IMR-90 (cell line): ENCODE results near the gene FLRT1. TPM values are rescaled to one million over a fixed set of nuclear protein-coding genes. Genes with fewer than 3 reads are reported as not detected.

Source experiments
- ATAC-seq: fragments of 200-7000 bp; cut with Tn5 transposase; 2 replicates; pipeline ENCODE4 v1.9.1; 2020; ENCODE audit warnings: low read depth, mild to moderate bottlenecking, moderate library complexity
- BruUV-seq: library from RNA; stranded (reverse); fragments of 400-500 nt; replicated peaks from 2 replicates; lab custom pipeline; 2021; lab: Mats Ljungman, UMichigan
- CTCF ChIA-PET: fragments of 300-600 bp; formaldehyde crosslinking; extraction: SDS; loops from one replicate; lab custom pipeline; 2021; ENCODE audit warnings: antibody characterized with exemption; lab: Yijun Ruan, JAX
- POLR2A ChIA-PET: fragments of 300-600 bp; sonication (Branson Sonifier 250); formaldehyde crosslinking; loops from one replicate; lab custom pipeline; 2022; ENCODE audit warnings: antibody characterized with exemption; ENCODE audit not compliant: unreplicated experiment; lab: Charles Lee
- DNase-seq: peaks from one replicate; pipeline ENCODE4 v3.0.0; 2013
- H2AFZ ChIP-seq: replicated peaks from 2 replicates; pipeline ENCODE3; 2013; ENCODE audit warnings: low read length, mild to moderate bottlenecking; ENCODE audit not compliant: poor library complexity
- H2AK5ac ChIP-seq: 2 replicates; pipeline ENCODE4 v1.6.1; 2013; ENCODE audit warnings: low read depth, low read length, inconsistent platforms
- H2AK9ac ChIP-seq: replicated peaks from 2 replicates; pipeline ENCODE3; 2013; ENCODE audit warnings: mild to moderate bottlenecking, low read depth, low read length, moderate library complexity; ENCODE audit not compliant: poor library complexity
- H2BK120ac ChIP-seq: 2 replicates; pipeline ENCODE4 v1.6.1; 2013; ENCODE audit warnings: low read depth, low read length, inconsistent platforms
- H2BK15ac ChIP-seq: 3 replicates; pipeline ENCODE4 v1.6.1; 2013; ENCODE audit warnings: low read depth, low read length, inconsistent platforms
- H2BK20ac ChIP-seq: 2 replicates; pipeline ENCODE4 v1.6.1; 2013; ENCODE audit warnings: low read depth, mild to moderate bottlenecking, inconsistent platforms, low read length, moderate library complexity
- H2BK5ac ChIP-seq: 2 replicates; pipeline ENCODE4 v1.6.1; 2013; ENCODE audit warnings: mild to moderate bottlenecking, low read depth, low read length, inconsistent platforms; ENCODE audit not compliant: poor library complexity, severe bottlenecking
- H3K14ac ChIP-seq: replicated peaks from 2 replicates; pipeline ENCODE4 v1.6.1; 2013; ENCODE audit warnings: low read depth, low read length, inconsistent platforms
- H3K18ac ChIP-seq: 2 replicates; pipeline ENCODE4 v1.6.1; 2013; ENCODE audit warnings: low read depth, low read length, control low read depth
- H3K23ac ChIP-seq: 2 replicates; pipeline ENCODE4 v1.6.1; 2013; ENCODE audit warnings: low read depth, low read length, inconsistent platforms
- H3K27ac ChIP-seq: 2 replicates; pipeline ENCODE4 v1.5.1; 2013; ENCODE audit warnings: mild to moderate bottlenecking, control low read depth, low read length; ENCODE audit not compliant: insufficient read depth
- H3K27me3 ChIP-seq: 2 replicates; pipeline ENCODE4 v1.6.1; 2013; ENCODE audit warnings: low read length; ENCODE audit not compliant: control insufficient read depth, insufficient read depth
- H3K36me3 ChIP-seq: 2 replicates; pipeline ENCODE4 v1.6.1; 2013; ENCODE audit warnings: low read length, mixed read lengths; ENCODE audit not compliant: control insufficient read depth, insufficient read depth
- H3K4ac ChIP-seq: 2 replicates; pipeline ENCODE4 v1.6.1; 2013; ENCODE audit warnings: low read depth, low read length, inconsistent platforms
- H3K4me1 ChIP-seq: 2 replicates; pipeline ENCODE4 v1.6.1; 2013; ENCODE audit warnings: low read length, mixed read lengths; ENCODE audit not compliant: control insufficient read depth, insufficient read depth
- H3K4me2 ChIP-seq: 2 replicates; pipeline ENCODE4 v1.6.1; 2013; ENCODE audit warnings: low read depth, mild to moderate bottlenecking, control low read depth, low read length, moderate library complexity
- H3K4me3 ChIP-seq: 2 replicates; pipeline ENCODE4 v1.5.1; 2013; ENCODE audit warnings: low read depth, mild to moderate bottlenecking, control low read depth, low read length, moderate library complexity; ENCODE audit not compliant: insufficient read depth
- H3K56ac ChIP-seq: 2 replicates; pipeline ENCODE4 v1.6.1; 2013; ENCODE audit warnings: low read length, inconsistent platforms; ENCODE audit not compliant: insufficient read depth; ENCODE audit errors: extremely low read depth
- H3K79me1 ChIP-seq, 2 experiments: 2 replicates each; pipeline ENCODE4 v1.6.1; 2013; ENCODE audit warnings: low read length in 2 of 2, inconsistent platforms in 1 of 2, low read depth in 1 of 2
- H3K9ac ChIP-seq: 2 replicates; pipeline ENCODE4 v1.6.1; 2013; ENCODE audit warnings: low read depth, low read length, control low read depth
- H3K9me1 ChIP-seq: 2 replicates; pipeline ENCODE4 v1.6.1; 2013; ENCODE audit warnings: low read length, inconsistent platforms; ENCODE audit not compliant: insufficient read depth
- H3K9me3 ChIP-seq: 2 replicates; pipeline ENCODE4 v1.6.1; 2013; ENCODE audit warnings: low read length; ENCODE audit not compliant: control insufficient read depth, insufficient read depth
- H4K20me1 ChIP-seq: 2 replicates; pipeline ENCODE4 v1.6.1; 2013; ENCODE audit warnings: low read length, inconsistent platforms; ENCODE audit not compliant: insufficient read depth
- H4K5ac ChIP-seq: 2 replicates; pipeline ENCODE4 v1.6.1; 2013; ENCODE audit warnings: mild to moderate bottlenecking, low read depth, low read length, control low read depth
- H4K8ac ChIP-seq, 2 experiments: 2 replicates each; pipeline ENCODE4 v1.6.1; 2013; ENCODE audit warnings: low read depth in 2 of 2, low read length in 2 of 2, control low read depth in 1 of 2, inconsistent platforms in 1 of 2
- H4K91ac ChIP-seq: 2 replicates; pipeline ENCODE4 v1.6.1; 2013; ENCODE audit warnings: low read depth, low read length, inconsistent platforms; ENCODE audit not compliant: insufficient read depth
- BHLHE40 ChIP-seq: fragments of 150-350 bp; IDR thresholded peaks from 2 replicates; pipeline ENCODE4 v1.6.1; 2016; ENCODE audit warnings: mild to moderate bottlenecking, low read depth, low read length
- CEBPB ChIP-seq: IDR thresholded peaks from 2 replicates; pipeline ENCODE4 v1.6.1; 2012; ENCODE audit warnings: low read depth, low read length, improper control_type of control experiment
- CHD1 ChIP-seq: IDR thresholded peaks from 2 replicates; pipeline ENCODE4 v1.6.1; 2012; ENCODE audit warnings: low read depth, low read length, improper control_type of control experiment
- FOS ChIP-seq: fragments of 150-350 bp; IDR thresholded peaks from 2 replicates; pipeline ENCODE4 v1.6.1; 2016; ENCODE audit warnings: low read depth, low read length
- MAFK ChIP-seq: IDR thresholded peaks from 2 replicates; pipeline ENCODE4 v1.6.1; 2012; ENCODE audit warnings: low read depth, low read length, improper control_type of control experiment
- MAZ ChIP-seq: IDR thresholded peaks from 2 replicates; pipeline ENCODE4 v1.6.1; 2012; ENCODE audit warnings: low read depth, mild to moderate bottlenecking, low read length, improper control_type of control experiment, moderate library complexity, borderline replicate concordance
- MXI1 ChIP-seq: IDR thresholded peaks from 2 replicates; pipeline ENCODE4 v1.6.1; 2012; ENCODE audit warnings: low read depth, mild to moderate bottlenecking, low read length, moderate library complexity, borderline replicate concordance
- NFE2L2 ChIP-seq: fragments of 150-350 bp; IDR thresholded peaks from 2 replicates; pipeline ENCODE4 v1.6.1; 2016; ENCODE audit warnings: low read depth, mild to moderate bottlenecking, low read length
- RCOR1 ChIP-seq: IDR thresholded peaks from 2 replicates; pipeline ENCODE4 v1.6.1; 2012; ENCODE audit warnings: mild to moderate bottlenecking, low read length, improper control_type of control experiment; ENCODE audit not compliant: insufficient replicate concordance
- RFX5 ChIP-seq: IDR thresholded peaks from 2 replicates; pipeline ENCODE4 v1.8.0; 2012; ENCODE audit warnings: low read depth, mild to moderate bottlenecking, low read length, moderate library complexity
- WGBS, 2 experiments: methylation state at CpG; one replicate each; pipeline versions ENCODE4 v1.1.5 to v1.1.7; 2013; ENCODE audit warnings: missing lambda C conversion rate in 2 of 2; ENCODE audit not compliant: insufficient read length in 1 of 2; ENCODE audit errors: extremely low coverage in 2 of 2; 5-methylcytosine and 5-hydroxymethylcytosine counted together
- dilution Hi-C: fragments of 300-500 bp; cut with HindIII; formaldehyde crosslinking; loops from one replicate; pipeline ENCODE4 v1.14.3; 2018; ENCODE audit warnings: low sequenced_read_pairs; ENCODE audit not compliant: unreplicated experiment
- in situ Hi-C: fragments of 300-500 bp; cut with MboI; formaldehyde crosslinking; loops from 3 replicates; pipeline ENCODE4 v1.14.3; 2019; ENCODE audit warnings: low sequenced_read_pairs, inconsistent platforms, mixed read lengths
- intact Hi-C: fragments of 100-400 bp; cut with micrococcal nuclease; formaldehyde crosslinking; loops from 2 replicates; pipeline ENCODE4 v1.10.0; 2022
- polyA plus RNA-seq, 3 experiments: library from polyadenylated mRNA; depleted of rRNA; stranded (reverse); fragments of >200 nt; gene quantifications; 2 replicates each; pipeline ENCODE4 v1.2.3, GENCODE V29; 2012; ENCODE audit warnings: low replicate concordance in 1 of 3
- total RNA-seq: library from RNA; depleted of rRNA; stranded (reverse); fragments of >200 nt; gene quantifications from 2 replicates; pipeline ENCODE4 v1.2.3, GENCODE V29; 2012
- TF ChIP-seq, protein P1 (sequence below): fragments of 150-350 bp; IDR thresholded peaks from 2 replicates; pipeline ENCODE4 v1.6.1; 2016; ENCODE audit warnings: low read depth, mild to moderate bottlenecking, low read length, moderate library complexity, borderline replicate concordance

Gene FLRT1
- total and polyA plus RNA-seq, 2 of the 4 experiments (the other 2 are of a cell fraction), result under 0.01 to 0.07 TPM

DNA sequence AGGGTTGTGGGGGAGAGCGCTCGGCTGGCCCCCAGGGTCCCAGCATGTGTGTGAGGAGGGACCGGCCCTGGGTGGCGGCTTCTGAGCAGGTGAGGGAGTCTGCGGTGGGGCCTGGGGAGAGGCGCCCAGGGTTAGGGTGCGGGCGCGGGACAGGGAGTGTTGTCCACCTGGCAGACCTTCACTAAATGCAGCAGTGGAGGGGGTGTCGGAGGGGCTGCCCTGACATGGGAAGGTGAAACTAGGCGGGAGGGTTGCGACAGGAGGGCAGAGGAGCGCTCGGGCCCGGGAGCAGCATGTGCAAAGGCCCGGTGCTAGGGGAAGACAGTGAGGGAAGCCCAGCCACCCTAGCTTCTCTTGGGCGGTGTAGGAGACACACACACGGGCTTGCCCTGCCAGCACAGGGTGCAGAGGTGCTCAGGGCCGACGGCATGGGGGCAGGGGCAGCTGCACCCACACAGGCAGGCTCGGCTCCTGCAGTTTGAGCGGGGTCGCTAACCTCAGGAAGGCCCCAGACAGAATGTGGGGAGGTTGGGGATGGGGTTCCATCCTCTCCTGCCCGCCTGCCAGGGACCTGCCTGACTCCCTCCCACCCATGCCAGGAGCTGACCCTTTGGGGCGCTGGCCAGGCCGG lies 27.3 kb upstream of the FLRT1 start:
- Histone ChIP-seq H3K79me1 (no peaks in the 10 kb centered on the region), H3K9ac (peak overlapping the region; percentile 42; the same call in 1 of the 2 replicates), H3K4ac (no peak overlapping the region), H2AK9ac (no peak overlapping the region), H2BK120ac (no peak overlapping the region), H4K20me1 (no peaks in the 10 kb centered on the region), H2BK15ac (no peak overlapping the region), H3K18ac (no peak overlapping the region), H3K4me3 (no peak overlapping the region), H3K27ac (no peak overlapping the region), H3K14ac (no peak overlapping the region), H3K4me2 (no peak overlapping the region), H2BK20ac (no peak overlapping the region), H2AK5ac (no peak overlapping the region), H2BK5ac (no peak overlapping the region), H4K8ac (no peak overlapping the region), H3K23ac (no peak overlapping the region), H3K56ac (no peak overlapping the region), H3K9me1 (no peaks in the 10 kb centered on the region), H3K27me3 (no peaks in the 10 kb centered on the region), H3K9me3 (no peaks in the 10 kb centered on the region), H3K4me1 (peaks cover 10% of the 10 kb centered on the region), H4K91ac (no peak overlapping the region), H3K36me3 (no peaks in the 10 kb centered on the region), H4K5ac (no peak overlapping the region), H2AFZ (peak overlapping the region; percentile 89)
- in situ Hi-C loops, result no loop called here
- ATAC-seq (no peak), DNase-seq (no peak)
- TF ChIP-seq MAZ (no peak), NFE2L2 (no peak), MXI1 (no peak), FOS (no peak), RFX5 (no peak), BHLHE40 (no peak), CEBPB (no peak), CHD1 (no peak), MAFK (no peak), RCOR1 (no peak)
- TF ChIP-seq, protein P1, sequence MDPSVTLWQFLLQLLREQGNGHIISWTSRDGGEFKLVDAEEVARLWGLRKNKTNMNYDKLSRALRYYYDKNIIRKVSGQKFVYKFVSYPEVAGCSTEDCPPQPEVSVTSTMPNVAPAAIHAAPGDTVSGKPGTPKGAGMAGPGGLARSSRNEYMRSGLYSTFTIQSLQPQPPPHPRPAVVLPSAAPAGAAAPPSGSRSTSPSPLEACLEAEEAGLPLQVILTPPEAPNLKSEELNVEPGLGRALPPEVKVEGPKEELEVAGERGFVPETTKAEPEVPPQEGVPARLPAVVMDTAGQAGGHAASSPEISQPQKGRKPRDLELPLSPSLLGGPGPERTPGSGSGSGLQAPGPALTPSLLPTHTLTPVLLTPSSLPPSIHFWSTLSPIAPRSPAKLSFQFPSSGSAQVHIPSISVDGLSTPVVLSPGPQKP, result no peak
- WGBS, 2 experiments, result 92% methylated on average over 5 of the region's 26 CpGs; no CpG with 5 or more reads in 1 of the 2 experiments
- intact Hi-C loops, result loop anchor here (10.0 kb wide), 1 partner anchor 296 kb away; the partner anchor contains the start of genes CATSPERZ and ESRRA
- dilution Hi-C loops, result no loop called here
- POLR2A ChIA-PET, result no interaction called here
- BruUV-seq, result no TSS peak
- CTCF ChIA-PET, result interaction anchor here (1.4 kb wide), 1 partner anchor 141 kb away, joined by 3 read pairs; no protein-coding TSS in a partner anchor
